Measurements from ENCODE around the gene CDHR1.
"Not testable (repeated sequence)": the region's sequence is repeated elsewhere in the genome, so short reads cannot be mapped to it uniquely, and the experiment has no call there.

Gene CDHR1

GRCh38 chr10:84175436-84175835, 18.9 kb upstream of the CDHR1 start:
- no peak for DNase-seq (ENCODE audit: low read depth)

- DNase-seq (ENCODE audit: low read depth), result no peak
Observed at GRCh38 chr10:84176351-84176750, 18.0 kb upstream of the CDHR1 start.

GRCh38 chr10:84176836-84177474, 17.4 kb upstream of the CDHR1 start:
- DNase-seq (ENCODE audit: low read depth), result no peak

GRCh38 chr10:84177541-84178141, 16.7 kb upstream of the CDHR1 start:
- DNase-seq (ENCODE audit: low read depth), result no peak

GRCh38 chr10:84178160-84178609, 16.2 kb upstream of the CDHR1 start:
- no peak for DNase-seq (ENCODE audit: low read depth)

- no peak for DNase-seq (ENCODE audit: low read depth)
Observed at GRCh38 chr10:84179059-84179710, 15.2 kb upstream of the CDHR1 start.

GRCh38 chr10:84180386-84180785, 14.0 kb upstream of the CDHR1 start:
- DNase-seq (ENCODE audit: low read depth), result not testable (repeated sequence)

- no peak for DNase-seq (ENCODE audit: low read depth)
Observed at GRCh38 chr10:84181631-84182030, 12.7 kb upstream of the CDHR1 start.

GRCh38 chr10:84184517-84184916, 9.8 kb upstream of the CDHR1 start:
- no peak for DNase-seq (ENCODE audit: low read depth)

- no peak for DNase-seq (ENCODE audit: low read depth)
Observed at GRCh38 chr10:84185526-84186175, 8.7 kb upstream of the CDHR1 start.

- DNase-seq (ENCODE audit: low read depth), result no peak
Observed at GRCh38 chr10:84188815-84189214, 5.5 kb upstream of the CDHR1 start.

GRCh38 chr10:84190621-84191020, 3.7 kb upstream of the CDHR1 start:
- DNase-seq (ENCODE audit: low read depth), result no peak

GRCh38 chr10:84191106-84191505, 3.2 kb upstream of the CDHR1 start:
- DNase-seq (ENCODE audit: low read depth), result no peak

- DNase-seq (ENCODE audit: low read depth), result no peak
Observed at GRCh38 chr10:84193327-84193726, 1.0 kb upstream of the CDHR1 start.

GRCh38 chr10:84193846-84194423, 402 bp upstream of the CDHR1 start:
- DNase-seq (ENCODE audit: low read depth), result no peak

- DNase-seq (ENCODE audit: low read depth), result no peak
Observed at GRCh38 chr10:84195044-84195830, 900 bp downstream of the CDHR1 start.

- no peak for DNase-seq (ENCODE audit: low read depth)
Observed at GRCh38 chr10:84196083-84196482, 1.7 kb downstream of the CDHR1 start.

GRCh38 chr10:84196941-84197340, 2.6 kb downstream of the CDHR1 start:
- no peak for DNase-seq (ENCODE audit: low read depth)

GRCh38 chr10:84197643-84198042, 3.3 kb downstream of the CDHR1 start:
- DNase-seq (ENCODE audit: low read depth), result no peak

GRCh38 chr10:84198206-84198915, 4.0 kb downstream of the CDHR1 start:
- no peak for DNase-seq (ENCODE audit: low read depth)
